Upper lobe of right lung (tissue), 1 donor: ENCODE data around the gene GNL2. TPM values are rescaled to one million over a fixed set of nuclear protein-coding genes. Genes with fewer than 3 reads are reported as not detected.

ENCODE experiments used
- ATAC-seq: fragments of 200-7000 bp; cut with Tn5 transposase; one replicate; pipeline ENCODE4 v1.9.1; 2020; ENCODE audit warnings: mild to moderate bottlenecking, moderate library complexity
- DNase-seq: peaks from one replicate; pipeline ENCODE4 v3.0.0-alpha.2; 2020
- H3K27ac ChIP-seq: fragments of 200-600 bp; one replicate; pipeline ENCODE4 v1.8.0; 2022
- H3K27me3 ChIP-seq: fragments of 200-600 bp; one replicate; pipeline ENCODE4 v1.8.0; 2022; ENCODE audit warnings: mild to moderate bottlenecking
- H3K36me3 ChIP-seq: fragments of 200-600 bp; one replicate; pipeline ENCODE4 v1.8.0; 2022
- H3K4me1 ChIP-seq: fragments of 200-600 bp; one replicate; pipeline ENCODE4 v1.8.0; 2022
- H3K4me3 ChIP-seq: fragments of 200-600 bp; one replicate; pipeline ENCODE4 v1.8.0; 2022; ENCODE audit warnings: mild to moderate bottlenecking
- H3K9me3 ChIP-seq: fragments of 200-600 bp; one replicate; pipeline ENCODE4 v1.8.0; 2022
- CTCF ChIP-seq: fragments of 200-600 bp; IDR thresholded peaks from one replicate; pipeline ENCODE4 v1.8.0; 2022; ENCODE audit warnings: antibody characterized with exemption
- intact Hi-C: fragments of 100-400 bp; cut with DNase I; formaldehyde crosslinking; loops from one replicate; pipeline ENCODE4 v1.11.0; 2022
- total RNA-seq: library from RNA; stranded (reverse); fragmentation: NEBNext Ultra II Directional; extraction: Animal tissue kit (Norgen Biotek cat#: 25700); gene quantifications from one replicate; pipeline ENCODE4 v1.2.1, GENCODE V29; 2021
- donor health status: DM: no; HTN: yes; CAD: no; lungs with severe emphysema.

Gene GNL2
- total RNA-seq, 1 donor from 2014 or later = 36.5 TPM

- no peak for TF ChIP-seq CTCF
- H3K27ac ChIP-seq = no peak overlapping the region
- intact Hi-C loops = no loop called here
- no peaks in the 10 kb centered on the region for H3K9me3 ChIP-seq
- H3K36me3 ChIP-seq = no peaks in the 10 kb centered on the region
- peaks cover 12% of the 10 kb centered on the region for H3K27me3 ChIP-seq
- ATAC-seq (no peak), DNase-seq (no peak)
- H3K4me1 ChIP-seq = no peaks in the 10 kb centered on the region
- no peak overlapping the region for H3K4me3 ChIP-seq
Observed at GRCh38 chr1:37620707-37621106, 25.0 kb upstream of the GNL2 start.

GRCh38 chr1:37616330-37616729 lies 20.6 kb upstream of the GNL2 start:
- no peaks in the 10 kb centered on the region for H3K36me3 ChIP-seq
- no peak for DNase-seq
- intact Hi-C loops = no loop called here

GRCh38 chr1:37614105-37614504 lies 18.4 kb upstream of the GNL2 start:
- Histone ChIP-seq H3K9me3 (no peaks in the 10 kb centered on the region), H3K27ac (no peak overlapping the region), H3K4me3 (no peak overlapping the region), H3K27me3 (peaks cover 12% of the 10 kb centered on the region), H3K4me1 (no peaks in the 10 kb centered on the region), H3K36me3 (no peaks in the 10 kb centered on the region)
- DNase-seq (no peak), ATAC-seq (no peak)
- no peak for TF ChIP-seq CTCF
- intact Hi-C loops = no loop called here

More at GRCh38 chr1:37616330-37616729, 20.6 kb upstream of the GNL2 start:
- Histone ChIP-seq H3K27ac (no peak overlapping the region), H3K4me1 (no peaks in the 10 kb centered on the region), H3K27me3 (peaks cover 12% of the 10 kb centered on the region), H3K4me3 (no peak overlapping the region), H3K9me3 (no peaks in the 10 kb centered on the region)
- no peak for TF ChIP-seq CTCF
- ATAC-seq = no peak

- Histone ChIP-seq H3K27ac (no peak overlapping the region), H3K9me3 (no peaks in the 10 kb centered on the region), H3K4me3 (no peak overlapping the region), H3K4me1 (no peaks in the 10 kb centered on the region), H3K36me3 (no peaks in the 10 kb centered on the region), H3K27me3 (peaks cover 12% of the 10 kb centered on the region)
- ATAC-seq (no peak), DNase-seq (no peak)
- no peak for TF ChIP-seq CTCF
- intact Hi-C loops = no loop called here
Observed at GRCh38 chr1:37612186-37612585, 16.4 kb upstream of the GNL2 start.

- peaks cover 3% of the 10 kb centered on the region for H3K27me3 ChIP-seq
- H3K4me3 ChIP-seq = no peak overlapping the region
- ATAC-seq = no peak
- H3K27ac ChIP-seq = no peak overlapping the region
- no peak for DNase-seq
- intact Hi-C loops = loop anchor here (10.0 kb wide), 1 partner anchor 75 kb away; no protein-coding TSS in a partner anchor
- TF ChIP-seq CTCF = no peak
- H3K9me3 ChIP-seq = no peaks in the 10 kb centered on the region
- peaks cover 7% of the 10 kb centered on the region for H3K4me1 ChIP-seq
- H3K36me3 ChIP-seq = no peaks in the 10 kb centered on the region
Observed at GRCh38 chr1:37609994-37610393, 14.3 kb upstream of the GNL2 start.

- no peak for TF ChIP-seq CTCF
- intact Hi-C loops = loop anchor here (10.0 kb wide), 1 partner anchor 76 kb away; no protein-coding TSS in a partner anchor
- no peak overlapping the region for H3K4me3 ChIP-seq
Observed at GRCh38 chr1:37609002-37609401, 13.3 kb upstream of the GNL2 start.

More at GRCh38 chr1:37609002-37609401, 13.3 kb upstream of the GNL2 start:
- Histone ChIP-seq H3K9me3 (no peaks in the 10 kb centered on the region), H3K27ac (no peak overlapping the region), H3K27me3 (no peaks in the 10 kb centered on the region), H3K4me1 (peaks cover 7% of the 10 kb centered on the region), H3K36me3 (no peaks in the 10 kb centered on the region)
- no peak for ATAC-seq
- no peak for DNase-seq
